ENCODE measurements around the gene OXCT2. TPM values are rescaled to one million over a fixed set of nuclear protein-coding genes. Genes with fewer than 3 reads are reported as not detected.
"Not testable (repeated sequence)": the region's sequence is repeated elsewhere in the genome, so short reads cannot be mapped to it uniquely, and the experiment has no call there.

OXCT2 gene
- total RNA-seq (2021) (1.3 and 1.6 TPM in 2 replicates), Bru-seq, nascent RNA (percentile 26 among the genes with signal in this experiment), BruChase-seq, experiment 1, labeled RNA remaining after a 2-hour chase (percentile 38 among the genes with signal in this experiment), BruChase-seq, experiment 2, labeled RNA remaining after a 6-hour chase (percentile 36 among the genes with signal in this experiment)
- long read RNA-seq, partial matches to known transcripts = 0 of 3 reads
- long read RNA-seq, other reads (novel, unspliced or antisense) = 0 of 3 reads

DNA sequence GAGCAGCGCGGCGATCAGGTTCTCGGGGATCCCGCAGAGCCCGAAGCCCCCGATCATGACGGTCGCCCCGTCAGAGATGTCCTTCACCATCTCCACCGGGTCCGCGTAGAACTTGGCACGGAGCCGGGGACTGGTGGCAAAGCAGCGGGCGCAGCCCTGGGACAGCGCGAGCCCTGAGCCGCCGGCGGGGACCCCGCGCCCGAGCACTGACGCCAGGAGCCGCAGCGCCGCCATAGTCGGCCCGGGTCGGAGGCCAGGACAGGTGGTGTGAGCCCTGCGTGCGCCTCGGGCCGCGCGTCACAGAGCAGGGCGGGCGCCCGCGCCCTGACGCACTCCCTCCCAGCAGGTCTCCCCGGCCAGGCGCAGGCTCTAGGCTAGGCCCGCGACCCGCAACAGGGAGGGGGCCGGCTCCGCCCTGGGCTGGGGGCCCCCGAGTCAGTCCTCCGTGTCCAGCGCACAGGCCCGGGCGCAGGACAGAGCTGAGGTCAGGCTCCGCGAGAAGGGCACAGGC is at the start of gene OXCT2:
OXCT2 (minus strand) TSS at position 327 of the 511 bp plus-strand sequence; CDS start at position 234, 93 bp downstream.
- H3K36me3 ChIP-seq (ENCODE audit: low read depth); BruUV-seq (replicated peaks); H3K4me3 ChIP-seq; H3F3A ChIP-seq (ENCODE audit: insufficient read depth, low read depth); DNase-seq; H3K9me3 ChIP-seq (ENCODE audit: insufficient read depth, low read depth); H3K27ac ChIP-seq; H3K27me3 ChIP-seq (ENCODE audit: insufficient read depth, low read depth); intact Hi-C loops (cut with micrococcal nuclease; ENCODE audit: unreplicated experiment); CTCF ChIA-PET; H3K79me2 ChIP-seq (ENCODE audit: low read depth); H4K20me1 ChIP-seq (ENCODE audit: insufficient read depth); H2AFZ ChIP-seq; H3K4me1 ChIP-seq (replicated peaks; ENCODE audit: insufficient read depth); H3K9me2 ChIP-seq (ENCODE audit: insufficient read depth); POLR2A ChIA-PET (ENCODE audit: unreplicated experiment); H3K4me2 ChIP-seq: not testable (repeated sequence)

DNA sequence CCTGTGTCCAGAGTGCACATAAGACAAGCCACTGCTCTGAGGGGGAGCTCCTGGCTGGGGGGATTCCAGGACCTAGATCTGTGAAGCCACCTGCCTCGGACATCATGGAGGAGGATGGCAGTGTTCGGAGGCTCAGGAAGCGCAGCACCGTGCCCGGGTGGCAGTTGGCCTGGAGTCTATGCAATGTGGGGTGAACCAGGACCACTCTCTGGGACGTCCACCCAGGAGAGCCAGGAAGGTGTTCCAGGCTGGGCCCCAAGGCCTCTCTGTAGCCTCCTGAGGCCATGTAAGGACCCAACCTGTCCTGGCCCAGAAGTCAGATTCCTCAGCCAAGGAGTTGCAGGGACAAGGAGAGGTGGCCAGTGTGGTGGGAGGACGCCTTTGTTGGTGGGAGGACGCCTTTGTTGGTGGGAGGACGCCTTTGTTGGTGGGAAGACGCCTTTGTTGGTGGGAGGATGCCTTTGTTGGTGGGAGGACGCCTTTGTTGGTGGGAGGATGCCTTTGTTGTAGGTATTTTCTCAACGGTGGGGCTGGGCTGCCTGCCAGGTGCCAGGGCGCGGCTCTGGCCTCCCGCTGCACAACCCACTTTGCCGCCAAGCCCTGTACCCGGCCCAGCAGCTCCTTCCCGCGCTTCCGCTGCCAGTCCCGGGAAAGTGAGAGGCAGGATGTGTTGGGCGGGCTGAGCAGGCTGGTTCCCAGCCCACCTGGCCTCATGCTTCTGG is 48.1 kb upstream of the OXCT2 start:
- H2AFZ ChIP-seq = no peak overlapping the region
- H3K9me3 ChIP-seq (ENCODE audit: insufficient read depth, low read depth) = no peaks in the 10 kb centered on the region
- peaks cover 12% of the 10 kb centered on the region for H3F3A ChIP-seq (ENCODE audit: insufficient read depth, low read depth)
- BruUV-seq (replicated peaks) = no TSS peak
- H3K4me2 ChIP-seq = no peak overlapping the region
- H4K20me1 ChIP-seq (ENCODE audit: insufficient read depth) = no peaks in the 10 kb centered on the region
- DNase-seq = no peak
- H3K27ac ChIP-seq = no peak overlapping the region
- TF ChIP-seq, protein P1, sequence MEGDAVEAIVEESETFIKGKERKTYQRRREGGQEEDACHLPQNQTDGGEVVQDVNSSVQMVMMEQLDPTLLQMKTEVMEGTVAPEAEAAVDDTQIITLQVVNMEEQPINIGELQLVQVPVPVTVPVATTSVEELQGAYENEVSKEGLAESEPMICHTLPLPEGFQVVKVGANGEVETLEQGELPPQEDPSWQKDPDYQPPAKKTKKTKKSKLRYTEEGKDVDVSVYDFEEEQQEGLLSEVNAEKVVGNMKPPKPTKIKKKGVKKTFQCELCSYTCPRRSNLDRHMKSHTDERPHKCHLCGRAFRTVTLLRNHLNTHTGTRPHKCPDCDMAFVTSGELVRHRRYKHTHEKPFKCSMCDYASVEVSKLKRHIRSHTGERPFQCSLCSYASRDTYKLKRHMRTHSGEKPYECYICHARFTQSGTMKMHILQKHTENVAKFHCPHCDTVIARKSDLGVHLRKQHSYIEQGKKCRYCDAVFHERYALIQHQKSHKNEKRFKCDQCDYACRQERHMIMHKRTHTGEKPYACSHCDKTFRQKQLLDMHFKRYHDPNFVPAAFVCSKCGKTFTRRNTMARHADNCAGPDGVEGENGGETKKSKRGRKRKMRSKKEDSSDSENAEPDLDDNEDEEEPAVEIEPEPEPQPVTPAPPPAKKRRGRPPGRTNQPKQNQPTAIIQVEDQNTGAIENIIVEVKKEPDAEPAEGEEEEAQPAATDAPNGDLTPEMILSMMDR (conservative IDR thresholded peaks at IDR 0.05) = no peak
- no peak for TF ChIP-seq EZH2 (IDR thresholded peaks at IDR 0.05; ENCODE audit: low read depth)
- POLR2A ChIA-PET (ENCODE audit: unreplicated experiment) = interaction anchor here (0.6 kb wide), 1 partner anchor 63 kb away, joined by 3 read pairs; no protein-coding TSS in a partner anchor
- H3K27me3 ChIP-seq (ENCODE audit: insufficient read depth, low read depth) = no peaks in the 10 kb centered on the region
- intact Hi-C loops (cut with micrococcal nuclease; ENCODE audit: unreplicated experiment) = loop anchor here (5.0 kb wide), 2 partner anchors 63 to 518 kb away; partner anchors contain the start of gene TRIT1
- no peak overlapping the region for H3K4me3 ChIP-seq
- H3K79me2 ChIP-seq (ENCODE audit: low read depth) = no peaks in the 10 kb centered on the region
- no peaks in the 10 kb centered on the region for H3K9me2 ChIP-seq (ENCODE audit: insufficient read depth)
- H3K36me3 ChIP-seq (ENCODE audit: low read depth) = no peaks in the 10 kb centered on the region
- CTCF ChIA-PET = interaction anchor here (0.7 to 1.2 kb wide), 3 partner anchors 153 to 213 kb away, joined by 3 to 6 read pairs (median 6); no protein-coding TSS in a partner anchor
- H3K4me1 ChIP-seq (replicated peaks; ENCODE audit: insufficient read depth) = peaks cover 32% of the 10 kb centered on the region

DNA sequence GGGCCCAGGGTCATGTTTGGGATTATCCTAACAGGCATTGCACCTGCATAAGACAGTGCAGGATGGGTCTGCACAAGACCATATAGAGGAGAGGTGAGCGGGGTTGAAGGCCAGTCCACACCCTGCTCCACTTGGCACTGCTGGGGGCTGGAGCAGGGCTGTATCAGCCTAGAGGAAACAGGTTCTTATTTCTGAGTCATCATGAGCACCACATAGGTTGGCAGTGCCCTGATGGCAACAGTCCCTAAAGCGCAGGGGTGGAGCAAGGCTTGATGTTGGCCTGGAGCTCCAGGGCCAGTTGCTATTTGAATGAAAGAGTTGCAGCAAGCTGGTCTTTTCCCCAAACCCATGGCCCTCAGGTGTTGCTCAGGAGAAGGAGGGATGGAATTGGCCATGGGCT is 47.3 kb upstream of the OXCT2 start:
- DNase-seq = peak; percentile 64 to 86

More for the DNA sequence above, 47.3 kb upstream of the OXCT2 start:
- POLR2A ChIA-PET (ENCODE audit: unreplicated experiment) = interaction anchor here (0.6 kb wide), 1 partner anchor 64 kb away, joined by 3 read pairs; no protein-coding TSS in a partner anchor
- Histone ChIP-seq H4K20me1 (ENCODE audit: insufficient read depth) (no peaks in the 10 kb centered on the region), H3K36me3 (ENCODE audit: low read depth) (no peaks in the 10 kb centered on the region), H3K9me2 (ENCODE audit: insufficient read depth) (no peaks in the 10 kb centered on the region), H3K9me3 (ENCODE audit: insufficient read depth, low read depth) (no peaks in the 10 kb centered on the region), H3K27me3 (ENCODE audit: insufficient read depth, low read depth) (no peaks in the 10 kb centered on the region), H3K79me2 (ENCODE audit: low read depth) (no peaks in the 10 kb centered on the region), H3K27ac (no peak overlapping the region), H3K4me1 (replicated peaks; ENCODE audit: insufficient read depth) (peaks cover 32% of the 10 kb centered on the region), H3K4me2 (0 out of 2 replicates have a peak overlapping the region, but pooled peaks have one; percentile 23), H3F3A (ENCODE audit: insufficient read depth, low read depth) (peaks cover 12% of the 10 kb centered on the region), H2AFZ (no peak overlapping the region), H3K4me3 (no peak overlapping the region)
- CTCF ChIA-PET = interaction anchor here (0.7 to 1.2 kb wide), 3 partner anchors 154 to 214 kb away, joined by 3 to 6 read pairs (median 6); no protein-coding TSS in a partner anchor
- BruUV-seq (replicated peaks) = no TSS peak
- no peak for TF ChIP-seq EZH2 (IDR thresholded peaks at IDR 0.05; ENCODE audit: low read depth)
- TF ChIP-seq, protein P1 (conservative IDR thresholded peaks at IDR 0.05) = no peak
- intact Hi-C loops (cut with micrococcal nuclease; ENCODE audit: unreplicated experiment) = loop anchor here (5.0 kb wide), 2 partner anchors 64 to 519 kb away; partner anchors contain the start of gene TRIT1
